Panc1 (cell line): Measurements from ENCODE around the gene PIGO. TPM values are rescaled to one million over a fixed set of nuclear protein-coding genes. Genes with fewer than 3 reads are reported as not detected.

ENCODE experiments used
- ATAC-seq: fragments of 200-7000 bp; cut with Tn5 transposase; 2 replicates; pipeline ENCODE4 v1.9.1; 2020; ENCODE audit warnings: mild to moderate bottlenecking, moderate library complexity
- BruUV-seq: library from RNA; stranded (reverse); fragments of 400-500 nt; replicated peaks from 2 replicates; lab custom pipeline; 2021; lab: Mats Ljungman, UMichigan
- CTCF ChIA-PET: fragments of 300-600 bp; sonication (Branson Sonifier 250); formaldehyde crosslinking; loops from one replicate; lab custom pipeline; 2022; ENCODE audit warnings: antibody characterized with exemption; lab: Charles Lee
- POLR2A ChIA-PET: fragments of 300-600 bp; sonication (Branson Sonifier 250); formaldehyde crosslinking; loops from one replicate; lab custom pipeline; 2022; ENCODE audit warnings: antibody characterized with exemption; lab: Charles Lee
- DNase-seq: peaks from one replicate; pipeline ENCODE4 v3.0.0-alpha.2; 2010; ENCODE audit warnings: low read depth, low spot score
- H3K27ac ChIP-seq: 2 replicates; pipeline ENCODE4 v1.5.1; 2011; ENCODE audit warnings: mild to moderate bottlenecking, low read length, inconsistent platforms
- H3K27me3 ChIP-seq: fragments of 200-500 bp; sonication (Bioruptor generic); 2 replicates; pipeline ENCODE4 v1.6.0; 2014; ENCODE audit warnings: low read length, inconsistent platforms; ENCODE audit not compliant: control insufficient read depth, insufficient read depth
- H3K36me3 ChIP-seq: fragments of 200-500 bp; sonication (Bioruptor generic); 2 replicates; pipeline ENCODE4 v1.5.1; 2014; ENCODE audit warnings: inconsistent platforms, mild to moderate bottlenecking, low read length, moderate library complexity; ENCODE audit not compliant: control insufficient read depth, insufficient read depth
- H3K4me1 ChIP-seq: 2 replicates; pipeline ENCODE4 v1.5.1; 2011; ENCODE audit warnings: inconsistent platforms, mild to moderate bottlenecking, low read length, moderate library complexity; ENCODE audit not compliant: control insufficient read depth, insufficient read depth
- H3K4me3 ChIP-seq, 2 experiments: 2 replicates each; pipeline ENCODE4 v1.5.1; 2011 to 2012; ENCODE audit warnings: low read depth in 2 of 2, low read length in 2 of 2, mild to moderate bottlenecking in 2 of 2, inconsistent platforms in 1 of 2, moderate library complexity in 1 of 2
- H3K9me3 ChIP-seq: fragments of 200-500 bp; sonication (Bioruptor generic); 2 replicates; pipeline ENCODE4 v1.5.1; 2014; ENCODE audit warnings: low read depth, mild to moderate bottlenecking, inconsistent platforms, low read length, moderate library complexity; ENCODE audit not compliant: control insufficient read depth, insufficient read depth
- POLR2AphosphoS5 ChIP-seq: IDR thresholded peaks from 2 replicates; pipeline ENCODE4 v1.6.1; 2012; ENCODE audit warnings: mild to moderate bottlenecking, low read depth, low read length, moderate library complexity
- SIN3A ChIP-seq: IDR thresholded peaks from 2 replicates; pipeline ENCODE4 v1.6.1; 2012; ENCODE audit warnings: low read depth, mild to moderate bottlenecking, low read length, moderate library complexity, borderline replicate concordance; ENCODE audit not compliant: insufficient read depth
- TCF7L2 ChIP-seq: IDR thresholded peaks from 2 replicates; pipeline ENCODE4 v1.6.1; 2011; ENCODE audit warnings: mild to moderate bottlenecking, low read depth, low read length, inconsistent platforms
- in situ Hi-C: cut with HindIII; loops from 2 replicates; pipeline ENCODE4 v1.10.0; 2016; ENCODE audit warnings: low sequenced_read_pairs, low pct_unique_long_range_greater_than_20kb
- intact Hi-C: fragments of 100-400 bp; cut with micrococcal nuclease; formaldehyde crosslinking; loops from one replicate; pipeline ENCODE4 v1.10.0; 2022; ENCODE audit not compliant: unreplicated experiment
- total RNA-seq: library from RNA; stranded (reverse); gene quantifications from one replicate; pipeline ENCODE4 v1.2.1, GENCODE V29; 2021; ENCODE audit not compliant: unreplicated experiment
- TF ChIP-seq, protein P1 (sequence below), 2 experiments: IDR thresholded peaks; 2 replicates each; pipeline ENCODE4 v1.6.1; 2011 to 2012; ENCODE audit warnings: low read depth in 2 of 2, control low read depth in 1 of 2, low read length in 1 of 2, mild to moderate bottlenecking in 1 of 2, moderate library complexity in 1 of 2; ENCODE audit not compliant: insufficient read depth in 1 of 2
- TF ChIP-seq, protein P2 (sequence below): fragments of 450-650 bp; IDR thresholded peaks from 2 replicates; pipeline ENCODE4 v1.5.1; 2017; ENCODE audit warnings: mild to moderate bottlenecking

Gene PIGO
- total RNA-seq, 1 experiment from 2014 or later, result 58.7 TPM

DNA sequence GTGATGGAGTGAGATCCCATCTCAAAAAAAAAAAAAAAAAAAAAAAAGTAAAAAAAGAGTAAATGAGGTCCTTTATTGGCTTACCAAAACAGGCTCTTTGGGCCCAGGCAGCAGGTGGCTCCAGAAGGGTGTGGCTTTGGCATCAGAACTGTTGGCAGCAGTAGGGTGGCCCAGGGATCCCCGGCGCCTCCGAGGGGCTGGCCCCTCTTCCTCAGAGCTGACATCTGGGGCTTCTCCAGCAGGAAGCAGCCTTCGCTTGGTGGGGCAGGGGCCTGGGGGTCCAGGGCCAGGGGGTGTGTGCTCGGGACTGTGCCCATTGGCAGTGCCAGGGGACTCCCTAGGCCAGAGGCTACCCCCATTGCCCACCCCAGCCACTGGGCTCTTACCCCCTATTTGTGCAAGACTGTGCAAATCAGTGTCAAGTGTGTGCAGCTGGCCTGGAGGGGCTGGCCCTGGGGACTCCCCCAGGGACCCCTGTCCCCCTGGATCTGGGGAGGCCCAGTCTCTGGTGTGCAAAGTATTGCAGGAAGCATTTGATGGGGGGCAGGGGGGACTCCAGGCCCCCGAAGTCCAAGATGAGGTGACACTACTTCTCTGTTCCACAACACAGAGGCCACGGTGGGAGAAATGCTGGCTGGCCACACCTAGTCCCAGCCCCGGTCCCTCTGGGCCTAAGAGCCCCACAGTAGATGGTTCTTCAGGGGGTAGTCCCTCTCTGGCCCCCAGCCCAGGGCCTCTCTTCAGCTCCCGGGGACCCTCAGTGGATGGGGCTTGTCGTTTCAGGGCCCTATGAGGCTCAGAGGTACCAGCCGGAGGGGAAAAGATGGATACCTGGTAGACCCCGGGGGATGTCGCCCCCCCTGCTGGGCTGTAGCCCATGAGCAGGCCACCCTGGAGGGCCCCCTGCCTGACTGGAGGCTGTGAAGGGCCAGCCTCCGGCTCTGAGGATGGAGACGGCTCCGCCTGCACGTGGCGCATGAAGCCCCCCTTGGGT lies 11.2 kb upstream of the PIGO start:
- intact Hi-C loops, result no loop called here

DNA sequence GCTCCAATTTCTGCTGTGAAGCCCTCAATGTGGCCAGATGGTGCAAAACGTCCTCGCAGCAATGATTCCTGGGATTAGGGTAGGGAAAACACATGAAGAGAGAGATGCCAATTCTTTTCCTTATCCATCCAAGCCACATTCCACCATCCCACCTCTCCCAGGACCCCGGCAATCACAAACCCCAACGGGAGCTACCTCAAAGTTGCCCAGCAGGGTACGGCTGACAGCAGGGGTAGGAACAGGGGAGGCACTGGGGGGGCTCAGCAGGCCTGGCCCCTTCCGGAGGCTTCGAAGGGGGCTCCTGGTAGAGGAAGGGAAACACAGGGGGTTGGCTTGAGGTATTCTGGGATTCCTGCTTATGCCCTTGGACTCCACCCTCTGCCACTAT lies 9.9 kb upstream of the PIGO start:
- CTCF ChIA-PET, result no interaction called here
- intact Hi-C loops (no loop called here), in situ Hi-C loops (no loop called here)
- H3K27ac ChIP-seq, result no peak overlapping the region
- peaks cover 32% of the 10 kb centered on the region for H3K4me1 ChIP-seq
- no peaks in the 10 kb centered on the region for H3K9me3 ChIP-seq
- no peaks in the 10 kb centered on the region; the same call in 1 of the 2 replicates for H3K36me3 ChIP-seq
- POLR2A ChIA-PET, result interaction anchor here (0.7 kb wide), 1 partner anchor 441 kb away, joined by 9 read pairs; a partner anchor contains a TSS
- no peak overlapping the region for H3K4me3 ChIP-seq
- no peak for DNase-seq
- no peak for ATAC-seq
- TF ChIP-seq SIN3A (no peak), POLR2AphosphoS5 (no peak), TCF7L2 (no peak)
- TF ChIP-seq, protein P1, sequence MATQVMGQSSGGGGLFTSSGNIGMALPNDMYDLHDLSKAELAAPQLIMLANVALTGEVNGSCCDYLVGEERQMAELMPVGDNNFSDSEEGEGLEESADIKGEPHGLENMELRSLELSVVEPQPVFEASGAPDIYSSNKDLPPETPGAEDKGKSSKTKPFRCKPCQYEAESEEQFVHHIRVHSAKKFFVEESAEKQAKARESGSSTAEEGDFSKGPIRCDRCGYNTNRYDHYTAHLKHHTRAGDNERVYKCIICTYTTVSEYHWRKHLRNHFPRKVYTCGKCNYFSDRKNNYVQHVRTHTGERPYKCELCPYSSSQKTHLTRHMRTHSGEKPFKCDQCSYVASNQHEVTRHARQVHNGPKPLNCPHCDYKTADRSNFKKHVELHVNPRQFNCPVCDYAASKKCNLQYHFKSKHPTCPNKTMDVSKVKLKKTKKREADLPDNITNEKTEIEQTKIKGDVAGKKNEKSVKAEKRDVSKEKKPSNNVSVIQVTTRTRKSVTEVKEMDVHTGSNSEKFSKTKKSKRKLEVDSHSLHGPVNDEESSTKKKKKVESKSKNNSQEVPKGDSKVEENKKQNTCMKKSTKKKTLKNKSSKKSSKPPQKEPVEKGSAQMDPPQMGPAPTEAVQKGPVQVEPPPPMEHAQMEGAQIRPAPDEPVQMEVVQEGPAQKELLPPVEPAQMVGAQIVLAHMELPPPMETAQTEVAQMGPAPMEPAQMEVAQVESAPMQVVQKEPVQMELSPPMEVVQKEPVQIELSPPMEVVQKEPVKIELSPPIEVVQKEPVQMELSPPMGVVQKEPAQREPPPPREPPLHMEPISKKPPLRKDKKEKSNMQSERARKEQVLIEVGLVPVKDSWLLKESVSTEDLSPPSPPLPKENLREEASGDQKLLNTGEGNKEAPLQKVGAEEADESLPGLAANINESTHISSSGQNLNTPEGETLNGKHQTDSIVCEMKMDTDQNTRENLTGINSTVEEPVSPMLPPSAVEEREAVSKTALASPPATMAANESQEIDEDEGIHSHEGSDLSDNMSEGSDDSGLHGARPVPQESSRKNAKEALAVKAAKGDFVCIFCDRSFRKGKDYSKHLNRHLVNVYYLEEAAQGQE (IDR thresholded peaks at IDR 0.05; ENCODE audit: insufficient read depth in 1 of 2, low read depth in 2 of 2, low read length in 1 of 2), result no peak
- TF ChIP-seq, protein P2, sequence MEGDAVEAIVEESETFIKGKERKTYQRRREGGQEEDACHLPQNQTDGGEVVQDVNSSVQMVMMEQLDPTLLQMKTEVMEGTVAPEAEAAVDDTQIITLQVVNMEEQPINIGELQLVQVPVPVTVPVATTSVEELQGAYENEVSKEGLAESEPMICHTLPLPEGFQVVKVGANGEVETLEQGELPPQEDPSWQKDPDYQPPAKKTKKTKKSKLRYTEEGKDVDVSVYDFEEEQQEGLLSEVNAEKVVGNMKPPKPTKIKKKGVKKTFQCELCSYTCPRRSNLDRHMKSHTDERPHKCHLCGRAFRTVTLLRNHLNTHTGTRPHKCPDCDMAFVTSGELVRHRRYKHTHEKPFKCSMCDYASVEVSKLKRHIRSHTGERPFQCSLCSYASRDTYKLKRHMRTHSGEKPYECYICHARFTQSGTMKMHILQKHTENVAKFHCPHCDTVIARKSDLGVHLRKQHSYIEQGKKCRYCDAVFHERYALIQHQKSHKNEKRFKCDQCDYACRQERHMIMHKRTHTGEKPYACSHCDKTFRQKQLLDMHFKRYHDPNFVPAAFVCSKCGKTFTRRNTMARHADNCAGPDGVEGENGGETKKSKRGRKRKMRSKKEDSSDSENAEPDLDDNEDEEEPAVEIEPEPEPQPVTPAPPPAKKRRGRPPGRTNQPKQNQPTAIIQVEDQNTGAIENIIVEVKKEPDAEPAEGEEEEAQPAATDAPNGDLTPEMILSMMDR, result no peak
- no peaks in the 10 kb centered on the region for H3K27me3 ChIP-seq
- no TSS peak for BruUV-seq

More for the DNA sequence above, 11.2 kb upstream of the PIGO start:
- TF ChIP-seq SIN3A (no peak), POLR2AphosphoS5 (no peak), TCF7L2 (no peak)
- TF ChIP-seq, protein P2, result no peak
- TF ChIP-seq, protein P1 (IDR thresholded peaks at IDR 0.05; ENCODE audit: insufficient read depth in 1 of 2, low read depth in 2 of 2, low read length in 1 of 2), result no peak
- Histone ChIP-seq H3K4me3 (no peak overlapping the region), H3K36me3 (no peaks in the 10 kb centered on the region; the same call in 1 of the 2 replicates), H3K27me3 (no peaks in the 10 kb centered on the region), H3K9me3 (no peaks in the 10 kb centered on the region), H3K27ac (no peak overlapping the region), H3K4me1 (peaks cover 32% of the 10 kb centered on the region)
- in situ Hi-C loops, result no loop called here
- DNase-seq, result no peak
- POLR2A ChIA-PET, result interaction anchor here (0.7 kb wide), 1 partner anchor 442 kb away, joined by 9 read pairs; a partner anchor contains a TSS
- BruUV-seq, result no TSS peak
- no peak for ATAC-seq
- CTCF ChIA-PET, result no interaction called here
